Cardiac muscle cell (in vitro differentiated cells and primary cell): ENCODE results near the gene SERPIND1. TPM values are rescaled to one million over a fixed set of nuclear protein-coding genes. Genes with fewer than 3 reads are reported as not detected.

Experiments
- DNase-seq, 2 donors: peaks; one replicate each; pipeline versions ENCODE4 v3.0.0 to v3.0.0-alpha.2; 2010 to 2017; ENCODE audit warnings: low read depth in 1 of 2, low spot score in 1 of 2
- H3K27ac ChIP-seq: fragments of 200-600 bp; sonication (generic); 2 replicates; pipeline ENCODE4 v1.5.1; 2016
- H3K27me3 ChIP-seq: fragments of 200-600 bp; sonication (generic); 2 replicates; pipeline ENCODE4 v1.6.0; 2016; ENCODE audit warnings: control low read depth
- H3K36me3 ChIP-seq: fragments of 200-600 bp; sonication (generic); 2 replicates; pipeline ENCODE4 v1.5.1; 2016; ENCODE audit warnings: control low read depth
- H3K4me1 ChIP-seq: fragments of 200-600 bp; sonication (generic); 2 replicates; pipeline ENCODE4 v1.8.1; 2017; ENCODE audit warnings: low read depth, mild to moderate bottlenecking, mixed run types
- H3K4me3 ChIP-seq: fragments of 200-600 bp; sonication (generic); 2 replicates; pipeline ENCODE4 v1.5.1; 2016; ENCODE audit warnings: mild to moderate bottlenecking
- H3K9me3 ChIP-seq: fragments of 200-600 bp; sonication (generic); 2 replicates; pipeline ENCODE4 v1.5.1; 2017; ENCODE audit warnings: low read depth, mild to moderate bottlenecking, control low read depth
- CTCF ChIP-seq: IDR thresholded peaks from 2 replicates; pipeline ENCODE4 v1.5.1; 2012; ENCODE audit warnings: low read depth, mild to moderate bottlenecking, low read length
- polyA plus RNA-seq: library from polyadenylated mRNA; unstranded; fragments of >200 nt; fragmentation: Nextera tagmentation; extraction: Ambion mirVana; gene quantifications from 2 replicates; pipeline ENCODE4 v1.2.1, GENCODE V29; 2016
- total RNA-seq: library from RNA; depleted of rRNA; stranded (reverse); fragments of >200 nt; gene quantifications from 2 replicates; pipeline ENCODE4 v1.2.3, GENCODE V29; 2016

SERPIND1 gene
- total and polyA plus RNA-seq, 2 experiments from 2014 or later: 0.94 to 1.3 TPM

GRCh38 chr22:20811171-20811570, 37.3 kb downstream of the SERPIND1 start:
- no peaks in the 10 kb centered on the region for H3K9me3 ChIP-seq
- H3K4me3 ChIP-seq: no peak overlapping the region
- H3K4me1 ChIP-seq: no peaks in the 10 kb centered on the region
- DNase-seq: no peak
- no peak overlapping the region for H3K27ac ChIP-seq
- H3K36me3 ChIP-seq: peaks cover 37% of the 10 kb centered on the region
- H3K27me3 ChIP-seq: no peaks in the 10 kb centered on the region
- TF ChIP-seq CTCF: no peak

GRCh38 chr22:20811971-20812660, 38.2 kb downstream of the SERPIND1 start:
- Histone ChIP-seq H3K27ac (no peak overlapping the region), H3K4me1 (no peaks in the 10 kb centered on the region), H3K9me3 (no peaks in the 10 kb centered on the region), H3K27me3 (no peaks in the 10 kb centered on the region), H3K4me3 (no peak overlapping the region), H3K36me3 (peaks cover 32% of the 10 kb centered on the region)
- no peak for DNase-seq
- TF ChIP-seq CTCF: no peak

GRCh38 chr22:20813056-20813455, 39.1 kb downstream of the SERPIND1 start:
- no peak for TF ChIP-seq CTCF
- peaks cover 32% of the 10 kb centered on the region for H3K36me3 ChIP-seq
- no peak for DNase-seq
- H3K9me3 ChIP-seq: no peaks in the 10 kb centered on the region
- H3K27ac ChIP-seq: no peak overlapping the region
- H3K4me3 ChIP-seq: no peak overlapping the region
- no peaks in the 10 kb centered on the region for H3K27me3 ChIP-seq
- no peaks in the 10 kb centered on the region for H3K4me1 ChIP-seq

GRCh38 chr22:20814221-20814808, 40.4 kb downstream of the SERPIND1 start:
- DNase-seq: no peak
- peaks cover 29% of the 10 kb centered on the region for H3K36me3 ChIP-seq
- no peaks in the 10 kb centered on the region for H3K9me3 ChIP-seq
- H3K4me1 ChIP-seq: no peaks in the 10 kb centered on the region
- TF ChIP-seq CTCF: no peak
- no peak overlapping the region for H3K27ac ChIP-seq
- H3K27me3 ChIP-seq: no peaks in the 10 kb centered on the region
- no peak overlapping the region for H3K4me3 ChIP-seq

GRCh38 chr22:20815477-20816050, 41.7 kb downstream of the SERPIND1 start:
- Histone ChIP-seq H3K36me3 (peaks cover 30% of the 10 kb centered on the region), H3K27me3 (no peaks in the 10 kb centered on the region), H3K4me1 (no peaks in the 10 kb centered on the region), H3K9me3 (no peaks in the 10 kb centered on the region), H3K4me3 (no peak overlapping the region), H3K27ac (no peak overlapping the region)
- TF ChIP-seq CTCF: no peak
- DNase-seq: no peak
